Hematopoietic multipotent progenitor cell treated with erythropoietin and hydrocortisone succinate and interleukin-3 and kit ligand, for 8 days (in vitro differentiated cells): ENCODE results near the gene EVX1.

ENCODE experiments used
- DNase-seq: peaks from one replicate; pipeline ENCODE4 v3.0.0-alpha.2; 2015

Gene EVX1

GRCh38 chr7:27242555-27243339, at the start of gene EVX1:
Gene EVX1 (plus strand): TSS chr7:27242802. CDS start chr7:27243031, 229 bp downstream.
- no peak for DNase-seq

GRCh38 chr7:27193335-27194001, 49.1 kb upstream of the EVX1 start:
- no peak for DNase-seq

GRCh38 chr7:27194002-27194352, 48.6 kb upstream of the EVX1 start:
- no peak for DNase-seq

GRCh38 chr7:27194686-27195379, 47.8 kb upstream of the EVX1 start:
- DNase-seq: no peak

GRCh38 chr7:27196287-27196767, 46.3 kb upstream of the EVX1 start:
- DNase-seq: peak; percentile 83

- peak; percentile 17 for DNase-seq
Observed at GRCh38 chr7:27197137-27198042, 45.2 kb upstream of the EVX1 start.

GRCh38 chr7:27198138-27198841, 44.3 kb upstream of the EVX1 start:
- no peak for DNase-seq

GRCh38 chr7:27198871-27199801, 43.5 kb upstream of the EVX1 start:
- DNase-seq: no peak

GRCh38 chr7:27199849-27200760, 42.5 kb upstream of the EVX1 start, which contains the start of gene HOXA13:
Gene HOXA13 (minus strand): TSS chr7:27200091. CDS start chr7:27200077, 14 bp downstream.
- DNase-seq: no peak

GRCh38 chr7:27200761-27201579, 41.6 kb upstream of the EVX1 start:
- no peak for DNase-seq

GRCh38 chr7:27201580-27202017, 41.0 kb upstream of the EVX1 start:
- no peak for DNase-seq

- DNase-seq: no peak
Observed at GRCh38 chr7:27202018-27202861, 40.4 kb upstream of the EVX1 start.

GRCh38 chr7:27202862-27203134, 39.8 kb upstream of the EVX1 start:
- no peak for DNase-seq

GRCh38 chr7:27203365-27203953, 39.1 kb upstream of the EVX1 start:
- no peak for DNase-seq

GRCh38 chr7:27203964-27204594, 38.5 kb upstream of the EVX1 start:
- no peak for DNase-seq

GRCh38 chr7:27204851-27205322, 37.7 kb upstream of the EVX1 start:
- DNase-seq: no peak
